GM12878 (cell line): ENCODE data around the gene ATXN2. TPM values are rescaled to one million over a fixed set of nuclear protein-coding genes. Genes with fewer than 3 reads are reported as not detected.

ENCODE experiments used
- ATAC-seq: fragments of 200-7000 bp; cut with Tn5 transposase; 3 replicates; pipeline ENCODE4 v1.9.1; 2020; ENCODE audit warnings: mild to moderate bottlenecking, moderate library complexity
- BruUV-seq: library from RNA; stranded (reverse); fragments of 400-500 nt; replicated peaks from 2 replicates; lab custom pipeline; 2021; lab: Mats Ljungman, UMichigan
- CTCF ChIA-PET: fragments of 300-600 bp; sonication (Branson Sonifier 250); formaldehyde crosslinking; extraction: SDS; loops from one replicate; lab custom pipeline; 2021; ENCODE audit warnings: inconsistent platforms; lab: Yijun Ruan, JAX
- POLR2A ChIA-PET: fragments of 350-600 bp; formaldehyde crosslinking; extraction: SDS; loops from one replicate; lab custom pipeline; 2021; ENCODE audit warnings: inconsistent platforms; lab: Charles Lee
- RAD21 ChIA-PET: fragments of 300-600 bp; sonication (Branson Sonifier 250); formaldehyde crosslinking; loops from one replicate; lab custom pipeline; 2023; ENCODE audit warnings: antibody characterized with exemption; ENCODE audit not compliant: unreplicated experiment; lab: Charles Lee
- SMC1A ChIA-PET: fragments of 300-600 bp; sonication (Branson Sonifier 250); formaldehyde crosslinking; loops from one replicate; lab custom pipeline; 2023; ENCODE audit not compliant: unreplicated experiment, uncharacterized antibody; lab: Charles Lee
- DNase-seq: peaks from one replicate; pipeline ENCODE4 v3.0.0-alpha.2; 2011; ENCODE audit warnings: low read depth, low spot score
- FAIRE-seq: peaks from 3 replicates; lab custom pipeline; 2011; peaks lifted over from hg19 to GRCh38; lab: Jason Lieb, UNC
- H2AFZ ChIP-seq: 2 replicates; pipeline ENCODE4 v1.6.0; 2011; ENCODE audit warnings: low read depth, low read length, control low read depth; ENCODE audit not compliant: control insufficient read depth
- H3K27ac ChIP-seq: 2 replicates; pipeline ENCODE4 v1.5.1; 2011; ENCODE audit warnings: control low read depth; ENCODE audit not compliant: control insufficient read depth, insufficient read depth
- H3K27me3 ChIP-seq, 2 experiments: replicated peaks in 1 of 2; 2 replicates each; pipeline versions ENCODE4 v1.6.0 to v1.6.1; 2011; ENCODE audit warnings: low read length in 1 of 2; ENCODE audit not compliant: control insufficient read depth in 2 of 2, insufficient read depth in 2 of 2
- H3K36me3 ChIP-seq, 2 experiments: 2 replicates each; pipeline ENCODE4 v1.5.1; 2011; ENCODE audit warnings: low read length in 1 of 2; ENCODE audit not compliant: control insufficient read depth in 2 of 2, insufficient read depth in 2 of 2
- H3K4me1 ChIP-seq: 2 replicates; pipeline ENCODE4 v1.6.1; 2011; ENCODE audit warnings: mild to moderate bottlenecking, low read length, moderate library complexity, mixed read lengths; ENCODE audit not compliant: control insufficient read depth, insufficient read depth
- H3K4me2 ChIP-seq: 2 replicates; pipeline ENCODE4 v1.6.0; 2011; ENCODE audit warnings: control low read depth; ENCODE audit not compliant: control insufficient read depth, insufficient read depth
- H3K4me3 ChIP-seq: fragments of 200-600 bp; sonication (generic); 2 replicates; pipeline ENCODE4 v1.5.1; 2016
- H3K79me2 ChIP-seq: 2 replicates; pipeline ENCODE4 v1.6.0; 2011; ENCODE audit warnings: low read length; ENCODE audit not compliant: control insufficient read depth, insufficient read depth
- H3K9ac ChIP-seq: 2 replicates; pipeline ENCODE4 v1.8.0; 2011; ENCODE audit warnings: low read length, control low read depth, mixed read lengths; ENCODE audit not compliant: control insufficient read depth, insufficient read depth
- H3K9me3 ChIP-seq: replicated peaks from 3 replicates; pipeline ENCODE4 v1.5.1; 2011; ENCODE audit warnings: mild to moderate bottlenecking, low read length; ENCODE audit not compliant: control insufficient read depth, insufficient read depth
- H4K20me1 ChIP-seq: 2 replicates; pipeline ENCODE4 v1.6.0; 2011; ENCODE audit not compliant: control insufficient read depth, insufficient read depth
- E2F8 ChIP-seq: fragments of 450-650 bp; IDR thresholded peaks from 2 replicates; pipeline ENCODE4 v1.6.1; 2018; ENCODE audit warnings: mild to moderate bottlenecking, low read depth, moderate library complexity; ENCODE audit not compliant: partially characterized antibody
- HCFC1 ChIP-seq: fragments of 150-350 bp; IDR thresholded peaks from 2 replicates; pipeline ENCODE4 v1.6.1; 2014; ENCODE audit warnings: low read length
- HDGF ChIP-seq: fragments of 450-650 bp; IDR thresholded peaks from 2 replicates; pipeline ENCODE4 v1.6.1; 2016; ENCODE audit warnings: antibody characterized with exemption
- KAT2A ChIP-seq: conservative IDR thresholded peaks from 2 replicates; pipeline ENCODE4 v1.6.1; 2011; ENCODE audit warnings: low read depth, low read length; ENCODE audit not compliant: control insufficient read depth
- MTA3 ChIP-seq: IDR thresholded peaks from 2 replicates; pipeline ENCODE4 v1.6.1; 2012; ENCODE audit warnings: low read length, inconsistent platforms, borderline replicate concordance
- POLR2A ChIP-seq: IDR thresholded peaks from 2 replicates; pipeline ENCODE4 v1.6.1; 2011; ENCODE audit warnings: low read depth, mild to moderate bottlenecking, low read length
- POLR2AphosphoS5 ChIP-seq: IDR thresholded peaks from 2 replicates; pipeline ENCODE4 v1.6.1; 2011; ENCODE audit warnings: mild to moderate bottlenecking, low read length, inconsistent platforms
- RAD51 ChIP-seq: fragments of 450-650 bp; IDR thresholded peaks from 2 replicates; pipeline ENCODE4 v1.6.1; 2016; ENCODE audit warnings: moderate library complexity, mild to moderate bottlenecking, inconsistent platforms
- RCOR1 ChIP-seq: conservative IDR thresholded peaks from 2 replicates; pipeline ENCODE4 v1.6.1; 2012; ENCODE audit warnings: low read depth, low read length, improper control_type of control experiment
- SIX5 ChIP-seq: IDR thresholded peaks from 2 replicates; pipeline ENCODE4 v1.6.1; 2011; ENCODE audit warnings: mild to moderate bottlenecking, low read depth, low read length, moderate library complexity; ENCODE audit not compliant: severe bottlenecking
- STAT3 ChIP-seq: IDR thresholded peaks from 2 replicates; pipeline ENCODE4 v1.6.1; 2011; ENCODE audit warnings: low read depth, low read length, improper control_type of control experiment
- WRNIP1 ChIP-seq: IDR thresholded peaks from 2 replicates; pipeline ENCODE4 v1.6.1; 2011; ENCODE audit warnings: low read depth, low read length, improper control_type of control experiment, borderline replicate concordance
- WGBS: methylation state at CpG from one replicate; pipeline ENCODE4 v1.1.6; 2016; ENCODE audit warnings: low lambda C conversion rate; ENCODE audit not compliant: insufficient replicate concordance, insufficient coverage; ENCODE audit errors: missing lambda C conversion rate; 5-methylcytosine and 5-hydroxymethylcytosine counted together
- in situ Hi-C: fragments of 300-500 bp; cut with MboI; formaldehyde crosslinking; loops from 9 replicates; pipeline ENCODE4 v1.14.3; 2018; ENCODE audit warnings: mixed read lengths
- intact Hi-C: fragments of 100-400 bp; cut with micrococcal nuclease; formaldehyde crosslinking; loops from one replicate; pipeline ENCODE4 v1.14.2; 2022; ENCODE audit not compliant: unreplicated experiment
- polyA plus RNA-seq, 11 experiments: library from polyadenylated mRNA; depleted of rRNA in 4 of 11; unstranded in 6 of 11; stranded (reverse) in 5 of 11; fragments of >200 nt; fragmentation: Nextera tagmentation in 4 of 11; fragmentation: Illumina TruSeq in 1 of 11; extraction: Ambion mirVana in 4 of 11; extraction: Trizol in 1 of 11; gene quantifications; 1 replicate in 1 of 11; 2 replicates in 10 of 11; pipeline versions ENCODE4 v1.2.1 to v1.2.3, GENCODE V29; 2011 to 2016; ENCODE audit warnings: inconsistent platforms in 2 of 11, missing spikeins in 2 of 11, low read depth in 1 of 11
- total RNA-seq, 4 experiments: library from RNA; depleted of rRNA in 3 of 4; stranded (reverse); fragments of >200 nt in 3 of 4; fragmentation: Illumina TruSeq in 1 of 4; extraction: Trizol in 1 of 4; gene quantifications; 2 replicates each; pipeline versions ENCODE4 v1.2.1 to v1.2.3, GENCODE V29; 2013 to 2021
- TF ChIP-seq, protein P1 (sequence below), 3 experiments: IDR thresholded peaks in 2 of 3; conservative IDR thresholded peaks in 1 of 3; 2 replicates each; pipeline ENCODE4 v1.5.1; 2011; ENCODE audit warnings: low read depth in 3 of 3, low read length in 3 of 3, mild to moderate bottlenecking in 3 of 3, control low read depth in 2 of 3, moderate library complexity in 2 of 3, inconsistent platforms in 1 of 3, mixed read lengths in 1 of 3; ENCODE audit not compliant: control insufficient read depth in 2 of 3, insufficient read depth in 1 of 3; ENCODE audit errors: extremely low read depth in 1 of 3

ATXN2 gene
- total and polyA plus RNA-seq, 10 of the 15 experiments (the other 5 are each of a cell fraction or from before 2014, with no cell fraction given): 8.8 to 31.5 (median 19.0) TPM

DNA sequence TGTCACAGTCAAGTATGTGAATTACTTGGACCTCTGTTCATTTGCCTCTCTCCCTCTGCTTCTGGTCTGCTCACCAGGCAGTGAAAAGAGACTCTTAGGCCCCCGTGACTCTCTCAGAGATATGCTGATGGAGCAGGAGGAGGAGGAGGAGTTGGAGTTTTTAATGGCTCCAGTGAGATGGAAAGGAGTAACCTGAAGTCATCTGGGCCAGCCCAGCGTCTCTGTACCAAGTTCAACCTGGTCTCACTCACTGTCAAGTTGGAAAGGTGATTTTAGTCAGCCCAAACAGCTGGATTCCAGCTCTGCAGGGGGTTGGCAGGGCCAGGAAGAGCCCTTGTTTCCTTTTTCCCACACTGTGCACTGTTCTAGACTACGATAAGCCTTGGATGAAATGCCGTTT lies 144.8 kb downstream of the ATXN2 start (continued):
- TF ChIP-seq, protein P1, sequence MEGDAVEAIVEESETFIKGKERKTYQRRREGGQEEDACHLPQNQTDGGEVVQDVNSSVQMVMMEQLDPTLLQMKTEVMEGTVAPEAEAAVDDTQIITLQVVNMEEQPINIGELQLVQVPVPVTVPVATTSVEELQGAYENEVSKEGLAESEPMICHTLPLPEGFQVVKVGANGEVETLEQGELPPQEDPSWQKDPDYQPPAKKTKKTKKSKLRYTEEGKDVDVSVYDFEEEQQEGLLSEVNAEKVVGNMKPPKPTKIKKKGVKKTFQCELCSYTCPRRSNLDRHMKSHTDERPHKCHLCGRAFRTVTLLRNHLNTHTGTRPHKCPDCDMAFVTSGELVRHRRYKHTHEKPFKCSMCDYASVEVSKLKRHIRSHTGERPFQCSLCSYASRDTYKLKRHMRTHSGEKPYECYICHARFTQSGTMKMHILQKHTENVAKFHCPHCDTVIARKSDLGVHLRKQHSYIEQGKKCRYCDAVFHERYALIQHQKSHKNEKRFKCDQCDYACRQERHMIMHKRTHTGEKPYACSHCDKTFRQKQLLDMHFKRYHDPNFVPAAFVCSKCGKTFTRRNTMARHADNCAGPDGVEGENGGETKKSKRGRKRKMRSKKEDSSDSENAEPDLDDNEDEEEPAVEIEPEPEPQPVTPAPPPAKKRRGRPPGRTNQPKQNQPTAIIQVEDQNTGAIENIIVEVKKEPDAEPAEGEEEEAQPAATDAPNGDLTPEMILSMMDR (IDR thresholded peaks at IDR 0.05 in 2 of 3, conservative IDR thresholded peaks at IDR 0.05 in 1 of 3; ENCODE audit: control insufficient read depth in 2 of 3, extremely low read depth in 1 of 3, insufficient read depth in 1 of 3, low read depth in 3 of 3, low read length in 3 of 3): no peak
- TF ChIP-seq RAD51: no peak
- no peak for TF ChIP-seq POLR2AphosphoS5
- no peak for TF ChIP-seq KAT2A
- TF ChIP-seq HCFC1: no peak
- no peak for TF ChIP-seq RCOR1
- TF ChIP-seq SIX5: no peak
- no peak for TF ChIP-seq HDGF
- TF ChIP-seq WRNIP1: no peak

GRCh38 chr12:111453071-111453989 lies 145.8 kb downstream of the ATXN2 start:
- H3K9me3 ChIP-seq: no peaks in the 10 kb centered on the region
- no peak overlapping the region for H3K27ac ChIP-seq
- 94% methylated on average over 25 of the region's 25 CpGs for WGBS
- no peaks in the 10 kb centered on the region; the same call in 1 of the 2 replicates for H4K20me1 ChIP-seq
- no peak for FAIRE-seq
- H3K4me2 ChIP-seq: no peak overlapping the region
- TF ChIP-seq POLR2AphosphoS5 (peak; percentile 42; the same call in 1 of the 2 replicates), E2F8 (no peak), STAT3 (no peak), MTA3 (peak; percentile 49), POLR2A (peak; percentile 55)
- TF ChIP-seq, all 136 proteins: peak for 3
- RAD21 ChIA-PET: interaction anchor here (22.6 kb wide), 1 partner anchor 49 kb away, joined by 804 read pairs; the partner anchor contains the start of gene SH2B3
- Histone ChIP-seq H3K4me3 (no peak overlapping the region), H2AFZ (no peak overlapping the region), H3K79me2 (no peaks in the 10 kb centered on the region), H3K4me1 (peaks cover 27% of the 10 kb centered on the region), H3K27me3 (no peaks in the 10 kb centered on the region), H3K36me3 (peaks cover 19 to 32% of the 10 kb centered on the region in 2 experiments), H3K9ac (no peak overlapping the region)
- in situ Hi-C loops (no loop called here), intact Hi-C loops (no loop called here)
- DNase-seq (no peak), ATAC-seq (no peak)
- SMC1A ChIA-PET: interaction anchor here (3.2 to 16.8 kb wide), 2 partner anchors 50 to 77 kb away, joined by 22 to 605 read pairs; partner anchors contain the start of gene SH2B3
- no TSS peak for BruUV-seq
- CTCF ChIA-PET: interaction anchor here (1.2 to 27.3 kb wide), 5 partner anchors 11 to 84 kb away, joined by 3 to 1117 read pairs (median 23); partner anchors contain the start of genes PHETA1 and SH2B3
- POLR2A ChIA-PET: interaction anchor here (3.0 kb wide), 1 partner anchor 49 kb away, joined by 27 read pairs; no protein-coding TSS in a partner anchor
